ENCODE data around the gene TNFSF8. TPM values are rescaled to one million over a fixed set of nuclear protein-coding genes. Genes with fewer than 3 reads are reported as not detected.

The TNFSF8 gene
- total RNA-seq, 1 experiment from 2014 or later: 0.20 TPM

DNA sequence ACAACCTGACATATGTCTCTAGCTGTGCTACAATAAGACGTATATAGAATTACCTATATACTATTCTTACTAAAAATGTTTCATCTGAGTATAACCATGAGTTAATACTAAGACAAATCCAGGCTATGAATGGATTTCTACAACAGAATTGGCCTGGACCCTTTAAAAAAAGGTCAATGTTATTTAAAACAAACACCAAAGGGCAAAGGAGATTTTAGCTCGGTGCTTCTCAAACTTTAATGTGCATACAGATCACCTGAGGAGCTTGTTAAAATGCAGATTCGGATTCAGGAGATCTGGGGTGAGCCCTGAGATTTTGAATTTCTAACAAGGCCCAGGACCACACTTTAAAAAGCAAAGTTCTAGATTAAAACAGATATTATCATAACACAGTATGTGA is 6.5 kb downstream of the TNFSF8 start:
- no peak for DNase-seq
- no peaks in the 10 kb centered on the region for H3K36me3 Mint-ChIP-seq (ENCODE audit: insufficient read depth, unreplicated experiment)
- intact Hi-C loops (cut with micrococcal nuclease; ENCODE audit: unreplicated experiment): no loop called here
- no peak for TF ChIP-seq CTCF (IDR thresholded peaks at IDR 0.05; ENCODE audit: insufficient read depth in 1 of 2, low read depth in 1 of 2, low read length in 1 of 2, severe bottlenecking in 1 of 2, unreplicated experiment in 1 of 2)
- Histone ChIP-seq H3K36me3 (ENCODE audit: control insufficient read depth, insufficient read depth, low read length) (no peaks in the 10 kb centered on the region), H3K4me3 (ENCODE audit: low read depth, low read length) (no peak overlapping the region), H3K27me3 (replicated peaks; ENCODE audit: control insufficient read depth, insufficient read depth, low read length) (no peaks in the 10 kb centered on the region), H3K9me3 (0 out of 2 replicates have a peak, but pooled peaks cover 4% of the 10 kb centered on the region), H3K4me1 (peaks cover 21% of the 10 kb centered on the region; the same call in 1 of the 2 replicates)
- BruUV-seq (replicated peaks): no TSS peak
- peaks cover 8% of the 10 kb centered on the region for H3K4me1 Mint-ChIP-seq (ENCODE audit: low read depth, unreplicated experiment)
- ChIA-PET POLR2A (no interaction called here), CTCF (no interaction called here)
- no peak overlapping the region for H3K4me3 Mint-ChIP-seq (ENCODE audit: unreplicated experiment)
- H3K9me3 Mint-ChIP-seq (ENCODE audit: unreplicated experiment): no peaks in the 10 kb centered on the region
- H3K27ac Mint-ChIP-seq (ENCODE audit: unreplicated experiment): no peak overlapping the region
- no peaks in the 10 kb centered on the region for H3K27me3 Mint-ChIP-seq (ENCODE audit: insufficient read depth, unreplicated experiment)

GRCh38 chr9:114921171-114921570 is 9.2 kb downstream of the TNFSF8 start:
- H3K36me3 Mint-ChIP-seq (ENCODE audit: insufficient read depth, unreplicated experiment): no peaks in the 10 kb centered on the region
- no peak for DNase-seq
- Histone ChIP-seq H3K27me3 (replicated peaks; ENCODE audit: control insufficient read depth, insufficient read depth, low read length) (no peaks in the 10 kb centered on the region), H3K36me3 (ENCODE audit: control insufficient read depth, insufficient read depth, low read length) (no peaks in the 10 kb centered on the region), H3K4me3 (ENCODE audit: low read depth, low read length) (no peak overlapping the region), H3K4me1 (peaks cover 4% of the 10 kb centered on the region; the same call in 1 of the 2 replicates), H3K9me3 (no peaks in the 10 kb centered on the region)
- no peak overlapping the region for H3K27ac Mint-ChIP-seq (ENCODE audit: unreplicated experiment)
- H3K9me3 Mint-ChIP-seq (ENCODE audit: unreplicated experiment): no peaks in the 10 kb centered on the region
- TF ChIP-seq CTCF (IDR thresholded peaks at IDR 0.05; ENCODE audit: insufficient read depth in 1 of 2, low read depth in 1 of 2, low read length in 1 of 2, severe bottlenecking in 1 of 2, unreplicated experiment in 1 of 2): no peak
- intact Hi-C loops (cut with micrococcal nuclease; ENCODE audit: unreplicated experiment): no loop called here
- ChIA-PET CTCF (no interaction called here), POLR2A (no interaction called here)
- no peaks in the 10 kb centered on the region for H3K27me3 Mint-ChIP-seq (ENCODE audit: insufficient read depth, unreplicated experiment)
- BruUV-seq (replicated peaks): no TSS peak
- H3K4me3 Mint-ChIP-seq (ENCODE audit: unreplicated experiment): no peak overlapping the region
- no peaks in the 10 kb centered on the region for H3K4me1 Mint-ChIP-seq (ENCODE audit: low read depth, unreplicated experiment)

- Histone ChIP-seq H3K9me3 (no peaks in the 10 kb centered on the region), H3K27me3 (replicated peaks; ENCODE audit: control insufficient read depth, insufficient read depth, low read length) (no peaks in the 10 kb centered on the region), H3K4me1 (no peaks in the 10 kb centered on the region), H3K4me3 (ENCODE audit: low read depth, low read length) (no peak overlapping the region), H3K36me3 (ENCODE audit: control insufficient read depth, insufficient read depth, low read length) (no peaks in the 10 kb centered on the region)
- ChIA-PET CTCF (no interaction called here), POLR2A (no interaction called here)
- intact Hi-C loops (cut with micrococcal nuclease; ENCODE audit: unreplicated experiment): no loop called here
- Mint-ChIP-seq H3K4me1 (ENCODE audit: low read depth, unreplicated experiment) (no peaks in the 10 kb centered on the region), H3K27ac (ENCODE audit: unreplicated experiment) (no peak overlapping the region), H3K9me3 (ENCODE audit: unreplicated experiment) (no peaks in the 10 kb centered on the region), H3K36me3 (ENCODE audit: insufficient read depth, unreplicated experiment) (no peaks in the 10 kb centered on the region), H3K27me3 (ENCODE audit: insufficient read depth, unreplicated experiment) (no peaks in the 10 kb centered on the region), H3K4me3 (ENCODE audit: unreplicated experiment) (no peak overlapping the region)
- BruUV-seq (replicated peaks): no TSS peak
- TF ChIP-seq CTCF (IDR thresholded peaks at IDR 0.05; ENCODE audit: insufficient read depth in 1 of 2, low read depth in 1 of 2, low read length in 1 of 2, severe bottlenecking in 1 of 2, unreplicated experiment in 1 of 2): no peak
- no peak for DNase-seq
These were observed 10.8 kb downstream of the TNFSF8 start for GRCh38 chr9:114919611-114920010.

Data from Caco-2 (cell line).